A549 (cell line): Measurements from ENCODE around the gene ERH.

Source experiments
- EP300 ChIP-seq, 2 experiments: fragments of >200 bp; sonication (Bioruptor Twin); formaldehyde crosslinking; IDR thresholded peaks; 2 replicates in 1 of 2; 3 replicates in 1 of 2; pipeline ENCODE4 v1.6.1; 2016 to 2017
- MAZ ChIP-seq: fragments of 150-350 bp; IDR thresholded peaks from 2 replicates; pipeline ENCODE4 v1.6.1; 2014; ENCODE audit warnings: antibody characterized with exemption, low read depth, low read length, borderline replicate concordance
- MYC ChIP-seq: IDR thresholded peaks from 2 replicates; pipeline ENCODE4 v1.6.1; 2012; ENCODE audit warnings: mild to moderate bottlenecking, inconsistent platforms, low read length, improper control_type of control experiment, borderline replicate concordance
- PHF8 ChIP-seq: fragments of 200-600 bp; sonication (generic); IDR thresholded peaks from 2 replicates; pipeline ENCODE4 v1.6.1; 2016; ENCODE audit warnings: low read depth, mild to moderate bottlenecking, antibody characterized with exemption, moderate library complexity, borderline replicate concordance
- POLR2A ChIP-seq: IDR thresholded peaks from 2 replicates; pipeline ENCODE4 v1.6.1; 2012; ENCODE audit warnings: mild to moderate bottlenecking, low read length
- TF ChIP-seq, protein P1 (sequence below): fragments of >200 bp; sonication (Bioruptor Twin); formaldehyde crosslinking; IDR thresholded peaks from 3 replicates; pipeline ENCODE4 v1.5.1; 2016
- TF ChIP-seq, protein P2 (sequence below): IDR thresholded peaks from 2 replicates; pipeline ENCODE4 v1.6.1; 2012

DNA sequence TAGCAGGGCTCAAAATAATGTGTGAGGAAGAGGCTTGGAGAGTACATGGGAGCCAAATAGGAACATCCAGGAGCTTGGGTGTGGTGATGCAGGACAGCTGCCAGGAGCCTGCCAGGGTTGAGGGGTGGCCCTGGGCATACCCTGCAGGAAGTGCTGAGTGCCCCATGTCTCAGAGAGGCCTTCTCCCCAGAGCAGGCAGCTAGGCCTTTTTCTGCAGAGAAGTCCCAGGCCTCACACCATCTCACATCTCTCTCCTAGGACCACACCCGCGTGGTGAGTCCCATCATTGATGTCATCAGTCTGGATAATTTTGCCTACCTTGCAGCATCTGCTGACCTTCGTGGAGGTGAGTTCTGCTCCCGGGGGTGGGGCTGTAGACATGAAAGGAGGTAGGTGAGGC lies 66.9 kb downstream of the ERH start:
- TF ChIP-seq, protein P1, sequence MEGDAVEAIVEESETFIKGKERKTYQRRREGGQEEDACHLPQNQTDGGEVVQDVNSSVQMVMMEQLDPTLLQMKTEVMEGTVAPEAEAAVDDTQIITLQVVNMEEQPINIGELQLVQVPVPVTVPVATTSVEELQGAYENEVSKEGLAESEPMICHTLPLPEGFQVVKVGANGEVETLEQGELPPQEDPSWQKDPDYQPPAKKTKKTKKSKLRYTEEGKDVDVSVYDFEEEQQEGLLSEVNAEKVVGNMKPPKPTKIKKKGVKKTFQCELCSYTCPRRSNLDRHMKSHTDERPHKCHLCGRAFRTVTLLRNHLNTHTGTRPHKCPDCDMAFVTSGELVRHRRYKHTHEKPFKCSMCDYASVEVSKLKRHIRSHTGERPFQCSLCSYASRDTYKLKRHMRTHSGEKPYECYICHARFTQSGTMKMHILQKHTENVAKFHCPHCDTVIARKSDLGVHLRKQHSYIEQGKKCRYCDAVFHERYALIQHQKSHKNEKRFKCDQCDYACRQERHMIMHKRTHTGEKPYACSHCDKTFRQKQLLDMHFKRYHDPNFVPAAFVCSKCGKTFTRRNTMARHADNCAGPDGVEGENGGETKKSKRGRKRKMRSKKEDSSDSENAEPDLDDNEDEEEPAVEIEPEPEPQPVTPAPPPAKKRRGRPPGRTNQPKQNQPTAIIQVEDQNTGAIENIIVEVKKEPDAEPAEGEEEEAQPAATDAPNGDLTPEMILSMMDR, result no peak
- TF ChIP-seq MYC, result no peak
- no peak for TF ChIP-seq POLR2A
- TF ChIP-seq MAZ, result no peak
- TF ChIP-seq, protein P2, sequence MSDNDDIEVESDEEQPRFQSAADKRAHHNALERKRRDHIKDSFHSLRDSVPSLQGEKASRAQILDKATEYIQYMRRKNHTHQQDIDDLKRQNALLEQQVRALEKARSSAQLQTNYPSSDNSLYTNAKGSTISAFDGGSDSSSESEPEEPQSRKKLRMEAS, result no peak
- TF ChIP-seq PHF8, result no peak
- TF ChIP-seq EP300 (IDR thresholded peaks at IDR 0.05), result no peak
